Naive thymus-derived CD8-positive, alpha-beta T cell (primary cell): ENCODE results near the gene DBP. TPM values are rescaled to one million over a fixed set of nuclear protein-coding genes. Genes with fewer than 3 reads are reported as not detected.

Experiments
- ATAC-seq, 2 donors: fragments of 150-1000 bp; cut with Tn5 transposase in 1 of 2; sonication (Bioruptor Pico), chemical (Tn5 transposase) in 1 of 2; 1 replicate in 1 of 2; 2 replicates in 1 of 2; pipeline ENCODE4 v1.10.0; 2021; ENCODE audit warnings: mild to moderate bottlenecking in 2 of 2, moderate library complexity in 2 of 2
- POLR2A ChIA-PET: fragments of 350-600 bp; sonication (Branson Sonifier 250); formaldehyde crosslinking; loops from one replicate; lab custom pipeline; 2021; ENCODE audit warnings: antibody characterized with exemption; lab: Charles Lee
- DNase-seq, 10 donors: peaks; one replicate each; pipeline versions ENCODE4 v3.0.0 to v3.0.0-alpha.2; 2020 to 2022
- H3K27ac Mint-ChIP-seq, 10 donors: one replicate each; pipeline ENCODE4 v1.8.0; 2020 to 2022; ENCODE audit warnings: mild to moderate bottlenecking in 10 of 10, mixed read lengths in 10 of 10, moderate library complexity in 4 of 10, inconsistent platforms in 1 of 10
- H3K27me3 Mint-ChIP-seq, 5 donors: one replicate each; pipeline ENCODE4 v1.8.0; 2021 to 2022; ENCODE audit warnings: mixed read lengths in 5 of 5
- H3K36me3 Mint-ChIP-seq, 3 donors: one replicate each; pipeline ENCODE4 v1.8.0; 2020 to 2022; ENCODE audit warnings: mixed read lengths in 3 of 3, mild to moderate bottlenecking in 2 of 3, inconsistent platforms in 1 of 3
- H3K4me1 Mint-ChIP-seq, 4 donors: one replicate each; pipeline ENCODE4 v1.8.0; 2021 to 2022; ENCODE audit warnings: mixed read lengths in 4 of 4
- H3K4me3 Mint-ChIP-seq, 10 donors: one replicate each; pipeline ENCODE4 v1.8.0; 2020 to 2022; ENCODE audit warnings: mild to moderate bottlenecking in 10 of 10, mixed read lengths in 10 of 10, moderate library complexity in 6 of 10, inconsistent platforms in 1 of 10
- H3K9me3 Mint-ChIP-seq, 9 donors: one replicate each; pipeline ENCODE4 v1.8.0; 2020 to 2022; ENCODE audit warnings: mixed read lengths in 9 of 9, mild to moderate bottlenecking in 3 of 9, inconsistent platforms in 1 of 9, moderate library complexity in 1 of 9
- polyA plus RNA-seq, 3 donors: library from polyadenylated mRNA; unstranded; fragments of 300-500 nt; fragmentation: Illumina TruSeq; gene quantifications; one replicate each; pipeline ENCODE4 v1.2.3, GENCODE V29; 2021
- total RNA-seq, 8 experiments: library from RNA in 2 of 8; stranded (reverse) in 2 of 8; gene quantifications; one replicate each; pipeline ENCODE4 v1.2.3 and lab custom pipeline; 2021 to 2026

The DBP gene
- total and polyA plus RNA-seq, 5 experiments from 2014 or later = 37.5 to 97.8 (median 63.1) TPM

DNA sequence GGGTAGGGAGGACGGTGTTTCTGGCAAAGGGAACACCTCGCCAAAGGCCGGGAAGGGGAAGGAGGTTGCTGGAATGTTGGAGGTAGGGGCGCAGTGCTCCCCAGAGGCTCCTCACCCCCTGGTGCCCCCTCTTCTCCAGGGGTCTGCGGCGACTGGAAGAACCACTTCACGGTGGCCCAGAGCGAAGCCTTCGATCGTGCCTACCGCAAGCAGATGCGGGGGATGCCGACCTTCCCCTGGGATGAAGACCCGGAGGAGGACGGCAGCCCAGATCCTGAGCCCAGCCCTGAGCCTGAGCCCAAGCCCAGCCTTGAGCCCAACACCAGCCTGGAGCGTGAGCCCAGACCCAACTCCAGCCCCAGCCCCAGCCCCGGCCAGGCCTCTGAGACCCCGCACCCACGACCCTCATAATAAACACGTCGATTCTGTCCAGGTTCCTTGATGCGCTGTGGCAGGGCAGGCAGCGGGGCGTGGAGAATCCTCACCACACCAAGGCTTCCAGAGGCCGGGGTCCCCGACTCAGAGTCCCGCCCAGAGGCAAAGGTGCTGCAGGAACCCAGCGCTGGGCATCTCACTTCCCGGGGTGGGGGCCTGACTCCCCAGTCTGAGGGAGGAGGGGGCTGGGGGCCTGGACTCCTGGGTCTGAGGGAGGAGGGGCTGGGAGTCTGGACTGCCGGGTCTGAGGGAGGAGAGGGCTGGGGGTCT lies 38.0 kb downstream of the DBP start:
- Mint-ChIP-seq H3K36me3 (no peaks in the 10 kb centered on the region), H3K9me3 (no peaks in the 10 kb centered on the region), H3K27me3 (peaks cover 0 to 3% (median 0%) of the 10 kb centered on the region in 5 donors), H3K4me3 (no peak overlapping the region), H3K27ac (peak overlapping the region in 2 of 10 donors; percentile 18 to 56), H3K4me1 (peaks cover 0 to 6% (median 0%) of the 10 kb centered on the region in 4 donors)
- POLR2A ChIA-PET = no interaction called here
- no peak for ATAC-seq
- no peak for DNase-seq

DNA sequence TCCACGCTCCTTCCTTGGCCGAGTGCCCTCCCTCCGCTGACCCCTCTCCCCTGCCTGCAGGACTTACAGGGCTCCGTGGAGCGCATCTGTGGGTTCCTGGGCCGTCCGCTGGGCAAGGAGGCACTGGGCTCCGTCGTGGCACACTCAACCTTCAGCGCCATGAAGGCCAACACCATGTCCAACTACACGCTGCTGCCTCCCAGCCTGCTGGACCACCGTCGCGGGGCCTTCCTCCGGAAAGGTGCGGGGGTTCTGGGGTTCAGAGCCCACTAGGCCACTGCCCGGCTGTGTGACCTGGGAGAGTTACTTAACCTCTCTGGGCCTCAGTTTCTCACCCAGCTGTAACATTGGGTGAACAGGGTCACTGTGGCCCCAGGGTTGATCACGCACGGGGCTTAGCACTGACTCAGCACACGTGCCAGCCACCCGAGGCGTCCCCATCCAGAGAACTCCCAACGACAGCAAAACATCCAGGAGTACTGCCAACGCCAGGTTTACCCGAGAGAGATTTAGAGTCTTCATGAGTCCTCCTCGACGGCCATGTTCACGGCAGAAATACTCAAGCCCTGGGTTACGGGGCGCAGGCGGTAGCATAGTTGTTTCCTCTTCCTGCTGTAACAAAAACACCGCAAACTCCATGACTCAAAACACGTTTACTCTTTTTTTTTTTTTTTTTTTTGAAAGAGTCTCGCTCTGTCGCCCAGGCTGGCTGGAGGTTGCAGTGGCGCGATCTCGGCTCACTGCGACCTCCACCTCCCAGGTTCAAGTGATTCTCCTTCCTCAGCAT lies 40.3 kb downstream of the DBP start:
- H3K9me3 Mint-ChIP-seq = no peaks in the 10 kb centered on the region
- peak in 3 of 10 donors; percentile 32 to 50 (median 41) for DNase-seq
- POLR2A ChIA-PET = interaction anchor here (0.5 to 0.7 kb wide), 5 partner anchors 11 to 1043 kb away, joined by 3 to 5 read pairs (median 4); no protein-coding TSS in a partner anchor
- H3K27me3 Mint-ChIP-seq = peaks cover 0 to 3% (median 0%) of the 10 kb centered on the region in 5 donors
- H3K36me3 Mint-ChIP-seq = no peaks in the 10 kb centered on the region
- H3K4me1 Mint-ChIP-seq = peaks cover 0 to 13% (median 5%) of the 10 kb centered on the region in 4 donors
- H3K27ac Mint-ChIP-seq = peak overlapping the region; percentile 60 to 89 (median 75)
- peak overlapping the region; percentile 22 to 74 (median 56) for H3K4me3 Mint-ChIP-seq
- ATAC-seq = peak; percentile 81 to 92

DNA sequence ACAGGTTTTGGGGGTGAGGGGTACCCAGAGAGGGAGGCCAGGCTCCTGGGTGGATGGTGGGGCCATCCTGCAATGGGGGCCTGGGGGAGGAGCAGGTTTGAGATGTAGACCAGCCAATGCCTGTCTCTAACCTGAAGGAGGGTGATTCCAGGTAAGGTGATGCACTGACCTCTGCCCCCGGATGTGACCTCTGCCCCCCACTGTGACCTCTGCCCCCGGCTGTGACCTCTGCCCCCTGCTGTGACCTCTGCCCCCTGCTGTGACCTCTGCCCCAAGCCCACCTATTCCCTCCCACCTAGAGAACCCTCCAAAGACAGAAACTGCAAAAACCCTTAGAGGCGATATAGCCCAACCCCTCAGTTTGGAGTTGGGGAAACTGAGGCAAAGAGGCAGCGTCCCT lies 40.9 kb downstream of the DBP start:
- no peak for DNase-seq
- Mint-ChIP-seq H3K4me1 (peaks cover 0 to 13% (median 5%) of the 10 kb centered on the region in 4 donors), H3K9me3 (no peaks in the 10 kb centered on the region), H3K27ac (peak overlapping the region in 5 of 10 donors; percentile 3 to 84 (median 48)), H3K36me3 (no peaks in the 10 kb centered on the region), H3K27me3 (peaks cover 0 to 3% (median 0%) of the 10 kb centered on the region in 5 donors), H3K4me3 (peak overlapping the region in 4 of 10 donors; percentile 36 to 56 (median 50))
- no peak for ATAC-seq
- POLR2A ChIA-PET = no interaction called here

DNA sequence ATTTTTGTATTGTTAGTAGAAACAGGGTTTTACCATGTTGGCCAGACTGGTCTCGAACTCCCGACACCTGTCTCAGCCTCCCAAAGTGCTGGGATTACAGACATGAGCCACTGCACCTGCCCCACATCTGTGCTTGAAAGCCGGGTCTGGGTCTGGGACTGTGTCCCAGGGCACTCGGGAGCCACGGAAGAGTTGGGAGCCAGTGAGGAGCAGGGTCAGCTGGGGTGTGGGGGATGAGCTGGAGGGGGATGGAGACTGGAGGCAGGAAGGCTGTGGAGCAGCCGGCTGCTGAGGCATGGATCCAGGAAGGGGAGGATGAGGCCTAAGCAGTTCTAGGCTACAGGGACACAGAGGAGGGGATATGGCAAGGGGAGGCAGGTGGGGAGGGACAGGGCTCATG lies 41.3 kb downstream of the DBP start:
- no peaks in the 10 kb centered on the region for H3K36me3 Mint-ChIP-seq
- DNase-seq (no peak), ATAC-seq (no peak)
- peak overlapping the region in 5 of 10 donors; percentile 29 to 84 (median 54) for H3K27ac Mint-ChIP-seq
- no peaks in the 10 kb centered on the region for H3K9me3 Mint-ChIP-seq
- H3K4me3 Mint-ChIP-seq = peak overlapping the region in 2 of 10 donors; percentile 24 to 48
- H3K4me1 Mint-ChIP-seq = peaks cover 0 to 13% (median 5%) of the 10 kb centered on the region in 4 donors
- POLR2A ChIA-PET = no interaction called here
- H3K27me3 Mint-ChIP-seq = peaks cover 0 to 3% (median 0%) of the 10 kb centered on the region in 5 donors

DNA sequence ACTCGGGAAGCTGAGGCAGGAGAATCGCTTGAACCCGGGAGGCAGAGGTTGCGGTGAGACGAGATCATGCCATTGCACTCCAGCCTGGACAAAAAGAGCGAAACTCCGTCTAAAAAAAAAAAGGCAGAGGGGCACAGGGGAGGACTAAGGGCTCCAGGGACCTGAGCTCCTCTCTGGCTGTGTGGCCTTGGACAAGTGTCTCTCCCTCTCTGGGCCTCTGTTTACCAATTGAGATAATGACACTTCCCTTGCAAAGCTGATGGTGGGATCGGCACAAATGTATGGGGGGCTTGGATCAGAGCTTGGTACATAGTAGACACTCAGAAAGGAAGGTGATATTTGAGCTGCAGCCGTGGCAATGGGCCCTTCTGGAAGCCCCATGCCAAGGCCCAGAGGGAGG lies 42.0 kb downstream of the DBP start:
- H3K27me3 Mint-ChIP-seq = peaks cover 0 to 3% (median 0%) of the 10 kb centered on the region in 5 donors
- no peaks in the 10 kb centered on the region for H3K36me3 Mint-ChIP-seq
- POLR2A ChIA-PET = interaction anchor here (0.7 kb wide), 1 partner anchor 75 kb away, joined by 3 read pairs; no protein-coding TSS in a partner anchor
- DNase-seq = no peak
- peaks cover 0 to 13% (median 5%) of the 10 kb centered on the region in 4 donors for H3K4me1 Mint-ChIP-seq
- H3K9me3 Mint-ChIP-seq = no peaks in the 10 kb centered on the region
- ATAC-seq = no peak
- H3K27ac Mint-ChIP-seq = peak overlapping the region in 6 of 10 donors; percentile 2 to 89 (median 49)
- peak overlapping the region in 6 of 10 donors; percentile 17 to 55 (median 30) for H3K4me3 Mint-ChIP-seq

DNA sequence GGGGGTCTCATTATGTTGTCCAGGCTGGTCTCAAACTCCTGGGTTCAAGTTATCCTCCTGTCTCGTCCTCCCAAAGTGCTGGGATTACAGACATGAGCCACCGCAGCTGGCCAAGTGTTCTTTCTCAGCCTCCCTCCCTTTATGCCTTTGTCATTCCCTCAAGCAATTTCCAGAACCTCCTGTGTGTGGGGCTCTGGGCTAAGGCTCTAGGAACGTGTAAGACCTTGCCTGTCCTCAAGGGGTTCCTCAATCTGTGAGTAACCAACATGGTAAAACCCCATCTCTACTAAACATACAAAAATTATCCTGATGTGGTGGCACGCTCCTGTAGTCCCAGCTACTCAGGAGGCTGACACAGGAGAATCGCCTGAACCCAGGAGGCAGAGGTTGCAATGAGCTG lies 46.2 kb downstream of the DBP start:
- H3K4me3 Mint-ChIP-seq = no peak overlapping the region
- POLR2A ChIA-PET = no interaction called here
- H3K27ac Mint-ChIP-seq = peak overlapping the region in 1 of 10 donors; percentile 29
- peaks cover 0 to 3% (median 0%) of the 10 kb centered on the region in 5 donors for H3K27me3 Mint-ChIP-seq
- H3K36me3 Mint-ChIP-seq = no peaks in the 10 kb centered on the region
- H3K4me1 Mint-ChIP-seq = peaks cover 10 to 17% (median 14%) of the 10 kb centered on the region in 4 donors
- ATAC-seq = no peak
- H3K9me3 Mint-ChIP-seq = no peaks in the 10 kb centered on the region
- no peak for DNase-seq

DNA sequence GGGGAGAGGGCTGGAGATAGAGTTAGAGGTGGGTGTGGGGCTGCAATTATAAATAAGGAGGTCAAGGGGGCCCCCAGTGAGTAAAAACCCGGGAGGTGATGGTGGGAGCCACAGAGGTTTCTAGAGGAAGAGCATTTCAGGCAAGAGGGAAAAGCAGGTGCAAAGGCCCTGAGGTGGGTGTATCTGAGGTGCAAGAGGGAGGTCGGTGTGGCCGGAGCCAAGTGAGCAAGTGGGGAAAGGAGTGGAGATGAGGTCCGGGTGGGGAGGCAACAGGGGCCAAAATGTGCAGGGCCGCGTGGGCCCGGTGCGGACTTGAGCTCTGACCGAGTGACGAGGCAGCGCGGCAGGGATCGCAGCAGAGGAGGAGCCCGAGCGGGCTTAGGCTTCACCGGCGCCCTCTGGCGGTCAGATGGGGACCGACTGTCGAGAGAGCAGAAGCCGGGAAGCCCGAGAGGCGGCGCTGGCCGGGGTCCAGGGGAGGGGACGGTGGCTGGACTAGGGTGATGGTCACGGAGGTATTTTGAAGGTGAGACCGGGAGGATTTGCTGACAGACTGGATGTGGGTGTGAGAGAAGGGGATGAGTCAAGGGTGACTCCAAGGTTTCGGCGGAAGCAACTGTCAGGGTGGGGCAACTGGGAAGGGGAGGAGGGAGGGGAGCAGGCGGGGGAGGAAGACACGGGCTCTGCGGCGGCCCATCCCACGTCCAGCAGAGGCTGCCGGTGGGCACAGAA lies 48.3 kb downstream of the DBP start:
- DNase-seq = peak; percentile 69 to 93 (median 85)
- POLR2A ChIA-PET = interaction anchor here (0.7 to 1.0 kb wide), 4 partner anchors 16 to 404 kb away, joined by 3 to 4 read pairs (median 4); partner anchors contain the start of genes GYS1, RPL18 and SPHK2
- ATAC-seq = peak; percentile 87 to 95

DNA sequence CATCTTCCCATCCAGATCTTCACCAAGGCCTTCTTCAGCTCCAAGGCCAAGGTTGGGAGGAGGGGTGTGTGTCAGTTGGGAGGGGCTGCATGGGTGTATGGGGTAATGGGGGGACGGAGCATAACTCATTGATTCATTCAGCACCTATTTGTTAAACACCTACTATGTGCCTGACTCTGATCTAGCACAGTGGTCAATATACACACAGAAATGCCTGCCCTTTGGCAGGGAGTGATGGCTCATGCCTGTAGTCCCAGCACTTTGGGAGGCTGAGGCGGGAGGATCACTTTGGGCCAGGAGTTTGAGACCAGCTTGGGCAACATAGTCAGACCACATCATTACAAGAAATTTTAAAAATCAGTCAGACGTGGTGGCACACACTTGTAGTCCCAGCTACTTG lies 49.8 kb downstream of the DBP start:
- H3K9me3 Mint-ChIP-seq = no peaks in the 10 kb centered on the region
- H3K27me3 Mint-ChIP-seq = peaks cover 0 to 9% (median 4%) of the 10 kb centered on the region in 5 donors
- ATAC-seq (no peak), DNase-seq (no peak)
- no peak overlapping the region for H3K4me3 Mint-ChIP-seq
- H3K4me1 Mint-ChIP-seq = peaks cover 13 to 18% (median 15%) of the 10 kb centered on the region in 4 donors
- no peak overlapping the region for H3K27ac Mint-ChIP-seq
- POLR2A ChIA-PET = interaction anchor here (0.5 to 1.2 kb wide), 5 partner anchors 32 to 313 kb away, joined by 3 to 8 read pairs (median 4); partner anchors contain the start of genes RPL18 and SPHK2
- H3K36me3 Mint-ChIP-seq = no peaks in the 10 kb centered on the region

More for the DNA sequence above, 48.3 kb downstream of the DBP start:
- Mint-ChIP-seq H3K9me3 (no peaks in the 10 kb centered on the region), H3K27ac (peak overlapping the region in 8 of 10 donors; percentile 29 to 85 (median 71)), H3K4me1 (peaks cover 13 to 23% (median 20%) of the 10 kb centered on the region in 4 donors), H3K36me3 (no peaks in the 10 kb centered on the region), H3K27me3 (peaks cover 0 to 9% (median 4%) of the 10 kb centered on the region in 5 donors), H3K4me3 (peak overlapping the region; percentile 48 to 88 (median 78))

DNA sequence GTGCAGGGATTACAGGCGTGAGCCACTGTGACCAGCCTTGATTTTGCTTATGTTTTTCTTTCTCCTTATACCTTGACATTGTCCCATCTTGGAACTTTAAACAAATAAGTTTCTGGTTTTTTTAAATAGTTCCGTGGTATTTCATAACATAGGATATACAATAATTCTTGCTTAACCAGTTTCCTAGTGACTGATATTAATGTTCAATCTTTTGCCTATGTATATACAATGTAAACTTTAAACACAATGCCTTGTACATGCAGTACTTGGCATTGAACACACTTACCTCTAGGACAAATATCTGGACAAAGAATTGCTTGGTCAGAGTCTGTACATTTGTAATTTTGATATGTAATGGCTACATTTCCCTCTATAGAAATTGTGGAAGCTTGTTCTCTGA lies 55.0 kb downstream of the DBP start:
- H3K4me1 Mint-ChIP-seq = peaks cover 4 to 6% (median 5%) of the 10 kb centered on the region in 4 donors
- POLR2A ChIA-PET = no interaction called here

More for the DNA sequence above, 55.0 kb downstream of the DBP start:
- Mint-ChIP-seq H3K27me3 (peaks cover 1 to 8% (median 4%) of the 10 kb centered on the region in 5 donors), H3K36me3 (no peaks in the 10 kb centered on the region), H3K27ac (no peak overlapping the region), H3K9me3 (no peaks in the 10 kb centered on the region), H3K4me3 (no peak overlapping the region)
- ATAC-seq (no peak), DNase-seq (no peak)
